Heart left ventricle (tissue), 16 donors: ENCODE data around the gene RPS2. TPM values are rescaled to one million over a fixed set of nuclear protein-coding genes. Genes with fewer than 3 reads are reported as not detected.

Experiments used
- ATAC-seq, 4 donors: fragments of 200-7000 bp; cut with Tn5 transposase; one replicate each; pipeline ENCODE4 v1.9.1; 2020 to 2022; ENCODE audit warnings: moderate library complexity in 4 of 4, mild to moderate bottlenecking in 3 of 4, moderate number of reproducible peaks in 1 of 4
- DNase-seq, 5 donors: peaks; one replicate each; pipeline ENCODE4 v3.0.0-alpha.2; 2020
- H3K27ac ChIP-seq, 12 donors: fragments of 200-600 bp; sonication (generic) in 4 of 12; one replicate each; pipeline versions ENCODE4 v1.5.0 to v1.8.0; 2016 to 2022; ENCODE audit warnings: mild to moderate bottlenecking in 2 of 12
- H3K27me3 ChIP-seq, 9 donors: fragments of 200-600 bp; sonication (generic) in 2 of 9; one replicate each; pipeline versions ENCODE4 v1.5.1 to v1.8.0; 2016 to 2022; ENCODE audit warnings: mild to moderate bottlenecking in 3 of 9
- H3K36me3 ChIP-seq, 9 donors: fragments of 200-600 bp; sonication (generic) in 2 of 9; one replicate each; pipeline versions ENCODE4 v1.5.0 to v1.8.0; 2018 to 2022; ENCODE audit warnings: mild to moderate bottlenecking in 2 of 9
- H3K4me1 ChIP-seq, 12 donors: fragments of 200-600 bp; sonication (generic) in 4 of 12; one replicate each; pipeline versions ENCODE4 v1.5.0 to v1.8.0; 2016 to 2022; ENCODE audit warnings: mild to moderate bottlenecking in 3 of 12
- H3K4me3 ChIP-seq, 12 donors: fragments of 200-600 bp; sonication (generic) in 4 of 12; one replicate each; pipeline versions ENCODE4 v1.5.0 to v1.8.0; 2017 to 2022; ENCODE audit warnings: mild to moderate bottlenecking in 9 of 12, moderate library complexity in 4 of 12
- H3K9me3 ChIP-seq, 12 donors: fragments of 200-600 bp; sonication (generic) in 4 of 12; one replicate each; pipeline versions ENCODE4 v1.5.0 to v1.8.0; 2016 to 2022; ENCODE audit warnings: mild to moderate bottlenecking in 1 of 12
- POLR2A ChIP-seq, 2 donors: fragments of 450-650 bp; IDR thresholded peaks; one replicate each; pipeline ENCODE4 v1.6.1; 2017; ENCODE audit warnings: antibody characterized with exemption in 2 of 2, mild to moderate bottlenecking in 2 of 2, moderate library complexity in 2 of 2
- WGBS, 4 donors: extraction: QIAGEN DNeasy Blood & Tissue Kit in 2 of 4; methylation state at CpG; one replicate each; pipeline versions ENCODE4 v1.1.5 to v1.1.7; 2013 to 2018; 5-methylcytosine and 5-hydroxymethylcytosine counted together
- intact Hi-C, 10 donors: fragments of 100-400 bp; cut with DNase I; formaldehyde crosslinking; loops; one replicate each; pipeline versions ENCODE4 v1.11.1 to v1.14.2; 2022
- polyA plus RNA-seq, 2 donors: library from polyadenylated mRNA; stranded (reverse); fragments of 200-250 nt; gene quantifications; one replicate each; pipeline ENCODE4 v1.2.3, GENCODE V29; 2013
- total RNA-seq, 9 donors: library from RNA; depleted of rRNA in 2 of 9; stranded (reverse); fragments of >200 nt in 2 of 9; fragmentation: NEBNext Ultra II Directional in 3 of 9; extraction: Animal tissue kit (Norgen Biotek cat#: 25700) in 3 of 9; gene quantifications; one replicate each; pipeline versions ENCODE4 v1.1.0 to v1.2.4, GENCODE V29; 2016 to 2023
- TF ChIP-seq, protein P1 (sequence below), 12 donors: fragments of 200-600 bp; sonication (generic) in 4 of 12; IDR thresholded peaks; one replicate each; pipeline versions ENCODE4 v1.5.0 to v1.8.0; 2018 to 2022; ENCODE audit warnings: antibody characterized with exemption in 12 of 12, mild to moderate bottlenecking in 5 of 12
- donor health status: ischemic (EF 13 %, LVEDD 7.1; RV severe dilation, severe dysfunction).
- donor health status: healthy with polysubstance abuse.
- donor health status: DM: no; HTN: yes; CAD: no.
- donor health status: DM: no; HTN: no; CAD: no.
- donor health status: ischemic (EF 25% LVEDD 6.9; RV normal size, moderate dysfunction).
- donor health status: ischemic (EF 25% LVEDD 5.7; RV mildly dilated, moderate dysfunction).
- donor health status: healthy.
- donor health status: DM: yes; HTN: yes; CAD: no.
- donor health status: ischemic (EF 35%, LVEDD 5.7; RV mildly dilated, moderate dysfunction).
- donor health status: nonischemic (EF 11% LVEDD 7.7; RV severe dilation, severe dysfunction).
- donor health status: DM: yes; HTN: yes; CAD: no.
- donor health status: PGD.
- donor health status: ischemic (EF 29% LVEDD 5.4; RV normal size, mild dysfunction).
- donor health status: nonischemic (EF 23%, LVEDD 6.1; RV moderate dilation, normal function).

The RPS2 gene
- total and polyA plus RNA-seq, 11 donors, result 673 to 2,484 (median 1,002) TPM

DNA sequence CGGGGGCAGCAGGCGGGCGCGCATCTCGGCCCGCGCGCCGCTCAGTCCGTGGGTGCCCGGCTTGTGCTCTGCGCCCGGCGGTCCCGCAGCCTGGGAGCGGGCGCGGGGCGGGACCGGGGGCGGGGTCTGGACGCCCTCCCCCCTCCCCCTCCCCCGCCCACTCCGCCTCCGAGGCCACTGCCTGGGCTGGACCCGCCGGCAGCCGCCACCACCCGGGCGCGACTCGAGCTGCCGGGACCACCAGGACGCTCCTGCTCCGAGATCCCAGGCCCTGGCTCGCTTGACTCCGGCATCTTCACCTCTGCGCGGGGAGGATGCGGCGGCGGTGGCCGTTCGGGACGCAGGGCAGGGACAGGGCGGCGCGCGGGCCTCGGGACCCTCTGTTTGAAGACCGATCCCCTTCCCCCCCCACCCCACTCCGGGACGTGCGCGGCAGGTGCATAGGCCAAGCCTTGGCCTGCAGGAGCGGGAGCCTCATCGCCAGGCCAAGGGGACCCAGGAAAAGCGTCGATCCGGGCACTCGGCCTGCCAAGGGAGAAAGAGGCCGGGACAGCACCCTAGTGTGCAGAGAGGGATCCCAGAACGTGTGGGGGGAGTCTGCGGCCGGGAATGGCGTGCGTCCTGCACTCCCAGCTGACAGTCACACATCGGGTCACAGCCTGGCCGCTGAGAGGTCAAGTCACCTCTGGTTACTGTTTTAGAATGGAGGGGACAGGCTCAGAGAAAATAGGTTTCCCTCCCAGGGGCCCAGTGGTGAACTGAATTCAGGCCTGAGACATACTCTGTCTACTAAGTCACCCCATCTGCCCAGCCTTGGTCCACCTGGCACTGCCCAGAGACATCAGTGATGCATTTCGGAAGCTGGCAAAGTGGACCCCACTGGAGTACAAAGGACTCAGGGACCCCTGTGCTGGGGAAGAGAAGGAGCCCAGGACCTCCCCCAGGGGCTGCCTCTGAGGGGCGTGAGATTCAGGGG, 46.0 kb downstream of the RPS2 start, which contains the start of gene HS3ST6:
Gene HS3ST6, minus strand, starts transcription at position 65 of the 976 bp plus-strand sequence. CDS start 92 bp downstream, outside the sequence.
- Histone ChIP-seq H3K4me1 (peaks cover 0 to 17% (median 0%) of the 10 kb centered on the region in 12 donors), H3K9me3 (no peaks in the 10 kb centered on the region), H3K27me3 (peaks cover 32 to 92% (median 86%) of the 10 kb centered on the region in 9 donors), H3K36me3 (no peaks in the 10 kb centered on the region), H3K27ac (no peak within 1 kb of the TSS), H3K4me3 (peak within 1 kb of the TSS in 2 of 12 donors; percentile 15 to 31)
- intact Hi-C loops, result loop anchor here in 1 of 10 donors (5.0 kb wide), 1 partner anchor 46 kb away; the partner anchor contains the start of gene MEIOB
- ATAC-seq (no peak), DNase-seq (no peak)
- 4 to 15% (median 8%) methylated on average over 14 to 71 of the region's 71 CpGs for WGBS, 4 donors
- TF ChIP-seq POLR2A (IDR thresholded peaks at IDR 0.05), result no peak
- TF ChIP-seq, protein P1, sequence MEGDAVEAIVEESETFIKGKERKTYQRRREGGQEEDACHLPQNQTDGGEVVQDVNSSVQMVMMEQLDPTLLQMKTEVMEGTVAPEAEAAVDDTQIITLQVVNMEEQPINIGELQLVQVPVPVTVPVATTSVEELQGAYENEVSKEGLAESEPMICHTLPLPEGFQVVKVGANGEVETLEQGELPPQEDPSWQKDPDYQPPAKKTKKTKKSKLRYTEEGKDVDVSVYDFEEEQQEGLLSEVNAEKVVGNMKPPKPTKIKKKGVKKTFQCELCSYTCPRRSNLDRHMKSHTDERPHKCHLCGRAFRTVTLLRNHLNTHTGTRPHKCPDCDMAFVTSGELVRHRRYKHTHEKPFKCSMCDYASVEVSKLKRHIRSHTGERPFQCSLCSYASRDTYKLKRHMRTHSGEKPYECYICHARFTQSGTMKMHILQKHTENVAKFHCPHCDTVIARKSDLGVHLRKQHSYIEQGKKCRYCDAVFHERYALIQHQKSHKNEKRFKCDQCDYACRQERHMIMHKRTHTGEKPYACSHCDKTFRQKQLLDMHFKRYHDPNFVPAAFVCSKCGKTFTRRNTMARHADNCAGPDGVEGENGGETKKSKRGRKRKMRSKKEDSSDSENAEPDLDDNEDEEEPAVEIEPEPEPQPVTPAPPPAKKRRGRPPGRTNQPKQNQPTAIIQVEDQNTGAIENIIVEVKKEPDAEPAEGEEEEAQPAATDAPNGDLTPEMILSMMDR (IDR thresholded peaks at IDR 0.05), result no peak

DNA sequence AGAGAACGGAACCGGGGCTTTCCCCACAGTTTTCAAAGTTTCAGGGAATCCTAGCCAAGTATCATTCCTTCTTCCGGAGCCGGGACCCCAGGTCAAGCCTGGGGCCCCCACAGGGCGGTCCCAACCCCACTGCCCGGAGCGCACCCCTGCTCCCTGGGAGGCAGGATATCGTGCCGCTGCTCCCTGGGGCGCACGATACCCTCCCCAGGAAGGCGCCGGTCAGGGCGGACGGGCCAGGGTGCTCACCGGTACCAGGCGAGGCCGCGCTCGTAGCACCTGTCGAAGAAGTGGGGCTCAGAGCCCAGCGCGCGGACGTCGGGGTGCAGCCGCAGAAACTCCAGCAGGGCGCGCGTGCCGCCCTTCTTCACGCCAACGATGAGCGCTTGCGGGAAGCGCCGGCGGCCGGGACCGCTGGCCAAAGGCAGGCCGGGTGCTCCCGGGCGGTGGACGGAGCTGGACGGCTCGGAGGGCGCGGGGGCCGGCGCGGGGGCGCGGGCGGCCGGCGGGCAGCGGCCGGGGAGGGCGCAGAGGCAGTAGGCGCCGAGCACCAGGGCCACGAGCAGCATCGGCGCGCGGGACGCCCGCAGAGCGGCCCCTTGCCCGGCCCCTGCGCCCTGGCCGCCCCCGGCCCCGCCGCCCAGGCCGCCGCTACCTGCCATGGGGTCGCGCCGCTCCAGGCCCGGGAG, 46.8 kb downstream of the RPS2 start:
- Histone ChIP-seq H3K36me3 (no peaks in the 10 kb centered on the region), H3K4me1 (peaks cover 0 to 14% (median 0%) of the 10 kb centered on the region in 12 donors), H3K4me3 (peak overlapping the region in 1 of 12 donors; percentile 31), H3K9me3 (no peaks in the 10 kb centered on the region), H3K27me3 (peaks cover 32 to 90% (median 80%) of the 10 kb centered on the region in 9 donors), H3K27ac (no peak overlapping the region)
- ATAC-seq (no peak), DNase-seq (no peak)
- WGBS, 4 donors, result 0 to 2% (median 2%) methylated on average over 2 to 81 of the region's 81 CpGs
- no peak for TF ChIP-seq POLR2A (IDR thresholded peaks at IDR 0.05)
- TF ChIP-seq, protein P1 (IDR thresholded peaks at IDR 0.05), result no peak
- intact Hi-C loops, result loop anchor here in 1 of 10 donors (5.0 kb wide), 1 partner anchor 46 kb away; the partner anchor contains the start of gene MEIOB

DNA sequence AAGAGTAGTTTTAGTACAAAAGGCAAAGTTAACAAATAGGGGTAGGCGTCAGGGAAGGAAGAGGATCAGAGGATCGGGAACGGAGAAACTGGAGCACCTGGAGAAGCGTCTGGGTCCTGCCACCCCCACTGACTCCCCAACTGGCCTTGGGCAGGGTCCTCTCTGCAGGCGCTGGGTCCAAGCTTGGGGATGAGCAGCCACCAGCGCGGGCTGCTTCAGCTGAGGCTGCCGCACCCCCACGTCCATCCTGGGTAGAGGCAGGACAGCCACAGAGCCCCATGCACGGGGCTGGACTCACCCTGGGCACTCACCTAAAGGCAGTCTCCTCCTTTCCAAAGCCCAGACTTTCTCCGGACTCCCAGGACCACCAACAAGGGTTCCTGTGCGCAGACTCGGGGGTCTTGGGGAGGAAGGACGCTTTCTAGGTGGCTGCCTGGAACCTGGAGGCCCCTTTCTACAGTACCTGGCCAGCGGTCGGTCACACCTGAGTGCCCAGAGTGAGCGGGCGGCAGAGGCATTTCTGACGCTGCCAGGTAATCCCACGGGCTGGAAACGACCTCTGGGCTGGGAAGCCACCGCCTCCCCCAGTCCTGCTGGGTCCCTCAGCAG, 47.5 kb downstream of the RPS2 start:
- ATAC-seq, result no peak
- Histone ChIP-seq H3K27me3 (peaks cover 32 to 84% (median 74%) of the 10 kb centered on the region in 9 donors), H3K36me3 (no peaks in the 10 kb centered on the region)

More for the DNA sequence above, 47.5 kb downstream of the RPS2 start:
- intact Hi-C loops, result loop anchor here in 1 of 10 donors (5.0 kb wide), 1 partner anchor 45 kb away; the partner anchor contains the start of gene MEIOB
- no peaks in the 10 kb centered on the region for H3K9me3 ChIP-seq
- H3K27ac ChIP-seq, result no peak overlapping the region
- TF ChIP-seq, protein P1 (IDR thresholded peaks at IDR 0.05), result no peak
- no peak for TF ChIP-seq POLR2A (IDR thresholded peaks at IDR 0.05)
- peaks cover 0 to 14% (median 0%) of the 10 kb centered on the region in 12 donors for H3K4me1 ChIP-seq
- H3K4me3 ChIP-seq, result no peak overlapping the region
- DNase-seq, result no peak
- 0 to 7% (median 6%) methylated on average over 5 to 22 of the region's 22 CpGs for WGBS, 4 donors
